DMS153 (cell line): Measurements from ENCODE around the gene SHROOM2.
A peak's percentile ranks its signal among the peaks of the same experiment; 100 is the strongest.
"Not testable (repeated sequence)": the region's sequence is repeated elsewhere in the genome, so short reads cannot be mapped to it uniquely, and the experiment has no call there.

Experiments used
- DNase-seq: peaks from one replicate; lab custom pipeline; 2025; lab: John Stamatoyannopoulos, UW

Gene SHROOM2

GRCh38 chrX:9829308-9830267 is 43.4 kb downstream of the SHROOM2 start:
- no peak for DNase-seq

GRCh38 chrX:9832811-9833210 is 46.6 kb downstream of the SHROOM2 start:
- DNase-seq: no peak

GRCh38 chrX:9835585-9836210 is 49.5 kb downstream of the SHROOM2 start:
- no peak for DNase-seq

GRCh38 chrX:9842541-9842940 is 56.3 kb downstream of the SHROOM2 start:
- DNase-seq: no peak

GRCh38 chrX:9844936-9845577 is 58.8 kb downstream of the SHROOM2 start:
- DNase-seq: no peak

- no peak for DNase-seq
Observed at GRCh38 chrX:9845578-9845952, 59.3 kb downstream of the SHROOM2 start.

- DNase-seq: no peak
Observed at GRCh38 chrX:9846631-9847030, 60.4 kb downstream of the SHROOM2 start.

- DNase-seq: no peak
Observed at GRCh38 chrX:9847071-9847470, 60.8 kb downstream of the SHROOM2 start.

- DNase-seq: peak; percentile 25
Observed at GRCh38 chrX:9848718-9849479, 62.7 kb downstream of the SHROOM2 start.

GRCh38 chrX:9851890-9852289 is 65.7 kb downstream of the SHROOM2 start:
- no peak for DNase-seq

GRCh38 chrX:9853307-9853706 is 67.1 kb downstream of the SHROOM2 start:
- DNase-seq: no peak

GRCh38 chrX:9855561-9856283 is 69.5 kb downstream of the SHROOM2 start:
- no peak for DNase-seq

- no peak for DNase-seq
Observed at GRCh38 chrX:9856588-9856987, 70.4 kb downstream of the SHROOM2 start.

- no peak for DNase-seq
Observed at GRCh38 chrX:9857575-9858474, 71.6 kb downstream of the SHROOM2 start.

- not testable (repeated sequence) for DNase-seq
Observed at GRCh38 chrX:9858684-9859083, 72.5 kb downstream of the SHROOM2 start.

GRCh38 chrX:9859711-9860555 is 73.7 kb downstream of the SHROOM2 start:
- no peak for DNase-seq

- no peak for DNase-seq
Observed at GRCh38 chrX:9860826-9861225, 74.6 kb downstream of the SHROOM2 start.

- no peak for DNase-seq
Observed at GRCh38 chrX:9861711-9862110, 75.5 kb downstream of the SHROOM2 start.

- no peak for DNase-seq
Observed at GRCh38 chrX:9862525-9862924, 76.3 kb downstream of the SHROOM2 start.
